HG03469 (cell line): Measurements from ENCODE around the gene CADPS2.
"Not testable (repeated sequence)": the region's sequence is repeated elsewhere in the genome, so short reads cannot be mapped to it uniquely, and the experiment has no call there.

Experiments used
- ATAC-seq: cut with Tn5 transposase; IDR thresholded peaks from one replicate; pipeline ENCODE4 v1.9.1; 2021; ENCODE audit warnings: mild to moderate bottlenecking, moderate library complexity, moderate number of reproducible peaks; ENCODE audit not compliant: unreplicated experiment

CADPS2 gene

DNA sequence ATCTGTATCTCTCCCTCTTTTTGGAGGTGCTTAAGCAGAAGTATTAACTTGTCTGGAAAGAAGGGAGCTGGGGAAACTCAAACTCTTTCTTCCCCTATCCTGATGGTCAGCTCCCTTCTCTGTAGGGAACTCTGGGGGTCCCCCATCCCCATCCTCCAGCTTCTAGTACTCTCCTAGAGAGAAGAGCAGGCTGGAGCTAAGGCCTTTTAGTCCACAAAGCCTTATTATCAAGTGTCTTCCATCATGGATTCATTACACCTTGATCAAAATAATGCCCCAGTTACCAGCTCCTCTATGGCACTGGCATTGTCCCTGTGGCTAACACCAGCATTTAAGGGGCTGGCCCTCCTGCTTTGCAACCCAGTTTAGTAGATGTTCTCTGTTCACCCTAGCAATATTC lies 35.7 kb downstream of the CADPS2 start:
- ATAC-seq: no peak

DNA sequence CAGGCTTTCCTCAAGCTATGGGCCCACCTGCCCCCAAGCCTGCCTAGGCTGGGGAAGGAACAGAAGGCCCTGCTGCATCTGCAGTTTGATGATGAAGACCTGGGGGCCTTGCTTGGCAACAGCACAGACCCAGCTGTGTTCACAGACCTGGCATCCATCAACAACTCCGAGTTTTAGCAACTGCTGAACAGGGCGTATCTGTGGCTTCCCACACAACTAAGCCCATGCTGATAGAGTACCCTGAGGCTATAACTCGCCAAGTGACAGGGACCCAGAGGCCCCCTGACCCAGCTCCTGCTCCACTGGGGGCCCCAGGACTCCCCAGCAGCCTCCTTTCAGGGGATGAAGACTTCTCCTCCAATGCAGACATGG lies 36.3 kb downstream of the CADPS2 start:
- ATAC-seq: no peak

DNA sequence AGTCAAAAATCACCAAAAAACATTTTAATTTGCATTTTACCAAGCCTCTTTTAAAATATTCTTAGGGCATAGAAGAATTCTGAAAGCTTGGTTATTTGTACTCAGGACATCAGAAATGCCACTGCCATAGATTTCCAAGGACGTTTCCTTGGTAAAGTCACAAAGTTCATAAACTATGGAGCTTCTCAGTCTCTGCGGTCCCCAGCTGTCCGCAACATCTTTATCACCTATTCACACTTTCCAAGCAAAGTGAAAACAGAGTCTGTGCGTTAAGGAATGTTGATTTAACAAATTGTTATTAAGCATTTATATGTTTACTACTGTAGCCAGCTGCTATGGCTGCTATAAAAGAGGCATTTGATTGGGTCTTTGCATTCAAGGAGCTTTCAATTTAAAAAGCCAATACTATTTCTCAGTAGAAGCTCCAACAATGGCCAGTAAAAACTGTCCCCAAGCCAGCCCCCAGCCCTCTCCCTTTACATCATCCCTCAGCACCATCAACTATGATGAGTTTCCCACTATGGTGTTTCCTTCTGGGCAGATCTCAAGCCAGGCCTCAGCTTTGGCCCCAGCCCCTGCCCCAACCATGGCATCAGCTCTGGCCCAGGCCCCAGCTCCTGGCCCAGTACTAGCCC lies 36.8 kb downstream of the CADPS2 start:
- no peak for ATAC-seq

DNA sequence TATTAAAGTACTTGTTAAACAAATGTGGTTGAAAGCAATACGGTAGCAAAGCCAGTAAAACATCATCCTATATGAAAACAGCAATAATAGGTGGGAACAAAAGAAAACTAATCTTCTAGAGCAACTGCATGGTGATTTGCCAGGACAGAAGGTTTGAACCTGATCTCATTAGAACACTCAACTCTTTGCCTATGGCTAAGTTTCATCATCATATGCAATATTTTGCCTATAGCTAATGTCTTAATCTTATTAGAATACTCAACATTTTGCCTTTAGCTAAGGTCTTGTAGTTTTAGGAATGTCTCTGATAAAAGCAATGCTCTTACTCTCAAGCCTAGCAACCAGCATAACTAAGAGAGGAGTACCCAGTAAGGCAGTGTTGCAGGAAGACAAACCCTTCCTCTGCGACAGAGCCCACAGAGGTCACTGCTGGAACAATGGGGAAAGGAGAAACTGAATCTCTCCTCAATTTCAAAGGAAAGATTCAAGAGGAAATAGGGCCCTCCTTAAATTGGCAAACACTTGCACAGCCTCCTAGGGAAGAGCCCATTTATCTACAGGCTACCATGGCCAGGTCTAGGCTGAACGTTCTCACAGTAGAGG lies 38.3 kb downstream of the CADPS2 start:
- ATAC-seq: no peak

DNA sequence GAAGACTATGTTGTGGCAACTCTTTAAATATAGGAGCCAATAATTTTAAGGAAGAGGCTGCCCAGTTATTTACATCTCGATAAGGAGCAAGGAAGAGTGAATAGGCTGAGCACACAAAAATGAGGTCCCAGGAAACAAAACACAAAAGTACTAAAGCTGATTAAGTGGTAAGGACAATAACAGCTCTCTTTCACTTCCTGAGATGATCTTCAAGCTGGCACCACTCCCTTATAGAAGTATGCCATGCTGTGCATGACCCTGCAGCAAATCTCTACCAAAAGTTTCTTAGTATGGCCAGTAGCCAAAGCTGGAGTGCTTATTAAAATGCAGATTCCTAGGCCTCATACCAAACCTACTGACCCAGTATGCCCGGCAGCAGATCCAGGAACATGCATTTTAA lies 39.7 kb downstream of the CADPS2 start:
- no peak for ATAC-seq

DNA sequence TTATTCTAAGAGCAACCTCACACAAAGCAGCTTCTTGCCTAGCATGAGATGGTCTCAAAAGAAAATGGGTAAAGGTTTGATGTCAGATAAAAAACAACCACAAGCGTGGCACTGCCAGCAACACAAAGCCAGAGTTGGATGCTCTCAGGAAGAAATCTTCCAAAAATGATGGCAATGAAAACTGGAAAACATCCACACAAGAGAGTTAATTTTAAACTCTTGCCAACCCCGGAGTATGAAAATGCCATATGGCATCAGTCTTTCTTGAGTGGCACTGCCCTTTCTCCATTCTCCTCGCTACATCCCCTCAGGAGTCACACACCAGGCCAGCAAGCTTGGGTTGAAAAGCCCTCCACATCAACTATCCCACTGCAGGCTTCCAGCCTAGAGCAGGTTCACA lies 41.0 kb downstream of the CADPS2 start:
- ATAC-seq: no peak

DNA sequence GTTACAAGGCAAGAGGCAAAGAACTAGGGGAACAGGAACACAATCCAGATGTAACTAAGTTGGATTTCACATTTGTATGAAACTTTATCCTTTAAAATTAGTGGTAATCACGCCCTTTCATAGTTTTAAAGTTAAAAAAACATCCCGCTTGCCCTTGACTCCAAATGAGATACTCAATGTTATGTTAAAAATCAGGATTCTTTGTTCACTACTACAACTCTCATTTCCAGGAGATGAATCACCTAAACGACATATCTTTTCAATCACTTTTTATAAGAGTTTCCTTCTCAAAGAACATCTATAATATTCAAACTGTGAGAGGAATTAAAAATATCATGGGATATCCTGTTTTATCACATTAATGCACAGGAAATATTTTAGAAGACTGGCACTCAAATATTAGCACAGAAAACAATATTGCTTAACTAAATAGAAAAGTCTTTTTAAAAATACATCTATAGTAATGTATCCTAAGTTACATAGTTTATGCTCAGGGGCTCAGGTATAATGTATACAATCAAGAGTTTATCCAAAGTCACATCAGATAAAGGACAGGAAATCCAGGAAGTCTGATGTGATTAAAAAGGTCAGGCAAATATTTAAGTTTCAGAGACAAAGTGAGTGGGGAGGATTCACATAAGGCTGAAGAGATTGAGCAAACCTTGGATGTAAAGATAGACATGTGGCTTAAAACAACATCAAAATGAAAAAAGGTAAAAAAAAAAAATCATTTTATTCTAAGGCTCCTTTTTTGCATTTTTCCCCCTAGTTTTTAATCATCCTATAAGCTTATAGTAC lies 41.9 kb downstream of the CADPS2 start:
- ATAC-seq: no peak

DNA sequence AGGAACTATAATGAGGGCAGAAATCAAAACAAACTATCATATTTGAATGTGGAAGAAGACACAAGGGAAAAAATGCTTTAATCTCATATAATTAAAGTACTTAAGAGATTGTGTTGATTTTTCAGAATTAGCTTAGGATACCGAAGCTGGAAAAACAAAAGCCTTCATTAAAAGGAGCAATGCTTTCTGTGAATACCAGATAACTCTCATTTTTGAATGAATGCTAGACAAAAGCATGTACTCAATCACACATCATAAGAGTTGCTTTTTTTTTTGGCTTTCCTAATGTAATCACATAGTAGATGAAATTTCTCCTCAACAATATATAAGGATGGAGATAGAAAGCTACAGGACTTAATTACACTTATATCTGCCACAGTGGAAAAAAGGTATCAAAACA lies 43.3 kb downstream of the CADPS2 start:
- no peak for ATAC-seq

DNA sequence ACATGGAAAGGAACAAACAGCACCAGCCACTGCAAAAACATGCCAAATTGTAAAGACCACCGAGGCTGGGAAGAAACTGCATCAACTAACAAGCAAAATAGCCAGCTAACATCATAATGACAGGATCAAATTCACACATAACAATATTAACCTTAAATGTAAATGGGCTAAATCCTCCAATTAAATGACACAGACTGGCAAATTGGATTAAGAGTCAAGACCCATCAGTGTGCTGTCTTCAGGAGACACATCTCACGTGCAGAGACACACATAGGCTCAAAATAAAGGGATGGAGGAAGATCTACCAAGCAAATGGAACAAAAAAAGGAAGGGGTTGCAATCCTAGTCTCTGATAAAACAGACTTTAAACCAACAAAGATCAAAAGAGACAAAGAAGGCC lies 50.0 kb downstream of the CADPS2 start:
- not testable (repeated sequence) for ATAC-seq

DNA sequence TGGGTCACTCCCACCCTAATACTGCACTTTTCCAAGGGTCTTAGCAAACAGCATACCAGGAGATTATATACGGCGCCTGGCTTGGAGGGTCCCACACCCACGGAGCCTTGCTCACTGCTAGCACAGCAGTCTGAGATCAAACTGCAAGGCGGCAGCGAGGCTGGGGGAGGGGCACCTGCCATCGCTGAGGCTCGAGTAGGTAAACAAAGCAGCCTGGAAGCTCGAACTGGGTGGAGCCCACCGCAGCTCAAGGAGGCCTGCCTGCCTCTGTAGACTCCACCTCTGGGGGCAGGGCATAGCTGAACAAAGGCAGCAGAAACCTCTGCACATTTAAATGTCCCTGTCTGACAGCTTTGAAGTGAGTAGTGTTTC lies 51.7 kb downstream of the CADPS2 start:
- not testable (repeated sequence) for ATAC-seq

DNA sequence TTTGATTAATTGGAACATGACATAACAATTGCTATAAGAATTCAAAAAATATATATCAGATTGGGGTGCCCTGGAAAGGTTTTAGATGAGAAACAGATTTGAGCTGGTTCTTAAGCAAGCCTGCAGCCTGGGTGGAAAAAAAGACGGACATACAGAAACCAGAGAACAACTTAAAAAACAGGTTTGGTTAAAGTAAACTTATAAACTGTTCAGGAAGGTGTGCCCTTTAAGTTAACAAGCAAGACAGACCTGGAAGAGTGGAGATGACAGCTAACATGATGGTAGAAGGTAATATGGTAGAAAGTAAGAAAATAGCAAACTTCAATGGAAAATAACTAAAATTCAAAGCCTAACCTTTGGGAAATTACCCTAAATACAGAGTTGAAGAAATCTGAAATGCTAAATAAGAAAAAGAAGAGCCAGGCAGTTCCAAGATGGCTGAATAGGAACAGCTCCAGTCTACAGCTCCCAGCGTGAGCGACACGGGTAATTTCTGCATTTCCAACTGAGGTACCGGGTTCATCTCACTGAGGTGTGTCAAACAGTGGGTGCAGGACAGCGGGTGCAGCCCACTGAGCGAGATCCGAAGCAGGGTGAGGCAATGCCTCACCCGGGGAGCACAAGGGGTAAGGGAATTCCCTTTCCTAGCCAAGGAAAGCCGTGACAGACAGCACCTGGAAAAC lies 52.2 kb downstream of the CADPS2 start:
- ATAC-seq: no peak

DNA sequence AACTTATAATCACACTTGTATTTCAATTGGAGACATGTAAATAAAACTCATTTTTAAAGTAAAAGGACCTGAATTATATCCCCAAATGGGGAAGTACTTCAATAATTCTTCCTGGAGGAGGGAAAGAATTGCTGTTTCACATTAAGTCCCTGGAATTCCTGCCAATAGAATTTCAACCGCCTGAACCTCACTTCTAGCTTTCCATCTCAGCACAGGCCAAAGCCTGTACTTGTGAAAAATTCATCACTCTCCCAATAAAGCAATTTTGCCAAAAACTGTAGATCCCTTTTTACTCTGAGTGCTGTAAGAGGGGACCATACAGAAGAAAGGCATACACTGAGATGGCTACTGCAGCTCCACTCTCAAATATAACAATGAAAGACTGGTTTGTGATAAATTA lies 54.8 kb downstream of the CADPS2 start:
- no peak for ATAC-seq

DNA sequence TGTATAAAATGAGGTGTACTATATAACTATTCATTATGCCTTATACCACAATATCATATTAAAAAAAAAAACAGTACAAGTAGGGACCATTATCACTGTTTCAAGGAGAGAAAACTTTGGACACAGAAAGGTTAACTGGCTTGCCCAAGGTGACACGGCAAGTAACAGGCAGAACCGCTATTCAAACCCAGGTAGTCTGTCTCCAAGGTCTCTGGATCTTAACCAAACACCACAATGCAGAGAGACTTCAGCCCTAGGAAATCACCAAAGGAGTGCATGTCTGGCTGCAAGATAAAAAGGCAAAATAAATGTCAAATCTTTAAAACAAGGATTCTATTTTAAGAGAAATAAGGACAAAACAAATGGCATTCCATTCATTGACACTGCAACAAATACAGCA lies 56.3 kb downstream of the CADPS2 start:
- no peak for ATAC-seq

DNA sequence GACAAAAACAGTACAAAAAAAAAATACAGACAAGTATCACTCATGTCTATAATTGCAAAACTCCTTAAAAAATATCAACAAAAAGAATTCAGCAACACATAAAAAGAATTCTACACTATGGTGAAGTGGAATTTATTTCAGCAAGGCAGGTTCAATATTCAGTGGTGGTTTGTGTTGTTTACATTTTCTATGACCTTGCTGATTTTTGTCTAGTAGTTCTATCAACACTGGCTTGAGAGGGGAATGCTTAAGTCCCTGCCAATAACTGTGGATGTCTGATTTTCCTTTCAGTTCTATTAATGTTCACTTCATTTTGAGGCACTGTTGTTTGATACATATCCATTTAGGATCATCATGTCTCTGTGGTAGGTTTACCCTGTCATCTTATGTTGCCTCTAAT lies 58.5 kb downstream of the CADPS2 start:
- no peak for ATAC-seq

DNA sequence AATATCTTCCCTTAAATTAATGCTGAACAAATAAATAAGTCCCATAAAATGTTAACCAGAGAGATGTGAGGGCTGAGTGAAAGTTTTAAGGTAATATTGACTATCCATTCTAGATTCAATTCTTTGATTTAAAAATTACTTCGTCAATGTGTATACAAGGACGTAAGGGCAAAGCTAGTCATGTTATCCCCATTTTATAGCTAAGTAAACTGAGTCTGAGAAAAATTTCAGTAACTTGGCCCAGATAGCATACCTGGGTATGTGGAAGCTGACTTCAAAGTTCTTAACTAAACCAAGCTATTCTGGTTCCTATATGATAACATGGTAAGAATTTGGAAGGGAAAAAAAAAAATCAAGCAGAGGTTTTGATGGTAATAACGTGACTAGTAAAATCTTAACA lies 72.4 kb downstream of the CADPS2 start:
- no peak for ATAC-seq

DNA sequence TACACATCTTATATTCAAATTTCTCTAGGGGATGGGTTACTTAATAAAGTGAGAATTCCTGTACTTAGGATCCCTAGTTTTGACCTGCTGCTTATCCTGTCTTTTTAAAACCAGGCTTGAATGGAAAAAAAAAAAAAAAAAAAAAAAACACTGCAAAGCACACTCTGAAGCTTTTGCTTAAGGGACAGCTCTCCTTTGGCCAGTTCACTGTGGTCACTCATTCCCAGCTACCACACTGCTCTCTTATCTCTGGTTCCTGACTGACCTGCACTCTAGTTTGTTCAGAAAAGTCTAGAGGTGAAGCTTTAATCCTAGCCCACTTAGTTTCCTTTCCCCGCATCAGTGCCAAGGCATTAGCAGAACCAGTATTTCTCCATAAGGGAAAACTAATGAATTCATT lies 82.4 kb downstream of the CADPS2 start:
- no peak for ATAC-seq

DNA sequence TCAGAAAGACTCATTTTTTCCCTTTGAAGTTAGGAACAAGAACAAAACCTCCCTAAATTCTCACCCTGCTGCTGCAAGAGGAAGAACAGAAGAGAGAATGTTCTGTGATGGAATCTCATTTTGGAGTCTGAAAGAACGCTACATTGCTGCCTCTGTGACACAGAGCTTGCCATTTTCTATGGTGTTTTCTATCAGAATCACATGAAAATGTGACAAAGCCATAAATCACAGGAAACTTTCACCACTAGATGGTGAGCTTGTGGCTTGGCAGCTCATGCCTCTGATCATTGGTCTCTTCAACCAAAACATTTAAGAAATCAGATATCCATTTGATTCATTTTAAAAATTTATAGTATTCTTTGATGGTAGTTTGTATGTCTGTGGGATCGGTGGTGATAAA lies 82.9 kb downstream of the CADPS2 start:
- peak; percentile 48 for ATAC-seq

DNA sequence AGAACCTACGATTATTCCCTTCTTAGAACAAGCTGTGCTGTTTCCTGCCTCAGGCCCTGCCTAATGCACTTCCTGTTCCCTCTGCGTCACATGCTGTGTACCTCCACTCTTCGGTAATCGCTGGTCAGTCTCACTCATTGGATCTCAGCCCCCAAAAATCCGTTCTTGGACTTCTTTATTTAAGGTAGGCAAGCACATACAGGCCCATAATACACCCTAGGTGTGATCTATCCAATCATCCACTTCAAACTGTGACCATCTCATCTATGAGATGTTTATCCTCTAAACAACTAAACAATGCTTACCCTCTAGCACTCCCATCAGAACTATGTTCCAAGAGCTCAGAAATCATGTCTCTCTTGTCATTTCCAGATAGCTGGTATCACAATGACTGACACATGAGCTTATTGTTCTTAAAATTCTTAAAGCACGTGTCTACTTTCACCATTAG lies 83.9 kb downstream of the CADPS2 start:
- ATAC-seq: no peak

DNA sequence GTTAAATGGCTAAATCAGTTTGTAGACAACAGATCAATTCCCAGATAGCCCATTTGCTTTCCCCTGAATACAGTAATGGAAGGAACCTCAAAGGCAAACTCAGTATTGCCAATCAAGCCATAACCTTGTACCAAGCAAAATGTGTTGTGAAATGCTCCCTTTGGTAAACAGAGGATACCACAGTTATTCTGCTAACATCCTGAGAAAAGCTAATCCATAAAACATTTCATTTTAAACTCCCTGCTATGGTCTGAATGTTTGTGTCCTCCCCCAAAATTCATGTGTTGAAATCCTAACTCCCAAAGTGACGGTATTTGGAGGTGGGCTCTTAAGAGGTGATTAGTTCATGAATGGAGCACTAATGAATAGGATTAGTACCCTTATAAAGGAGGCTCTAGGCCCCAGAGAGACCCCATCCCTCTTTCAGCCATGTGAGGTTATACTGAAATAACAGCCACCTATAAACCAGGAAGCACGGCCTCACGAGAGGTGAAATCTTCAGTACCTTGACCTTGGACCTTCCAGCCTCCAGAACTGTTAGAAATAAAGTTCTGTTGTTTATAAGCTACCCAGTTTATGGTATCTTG lies 94.2 kb downstream of the CADPS2 start:
- ATAC-seq: no peak

DNA sequence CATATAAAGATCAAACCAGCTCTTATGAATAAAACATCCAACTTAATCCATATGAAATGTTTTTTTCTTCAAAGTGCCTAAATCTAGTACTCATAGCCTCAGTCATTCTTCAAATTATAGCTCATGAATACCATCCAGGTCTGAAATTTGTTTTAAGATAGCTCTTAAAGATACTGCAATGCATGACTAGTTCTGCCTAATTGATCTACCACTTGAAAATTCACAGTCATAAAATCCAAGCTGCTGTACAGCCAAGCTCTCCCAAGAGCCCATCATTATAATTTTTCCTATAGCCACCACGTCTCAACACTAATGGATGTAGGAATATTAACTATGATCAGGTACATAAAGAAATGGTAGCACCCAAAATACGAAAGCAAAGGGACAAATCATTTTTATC lies 95.7 kb downstream of the CADPS2 start:
- ATAC-seq: no peak

DNA sequence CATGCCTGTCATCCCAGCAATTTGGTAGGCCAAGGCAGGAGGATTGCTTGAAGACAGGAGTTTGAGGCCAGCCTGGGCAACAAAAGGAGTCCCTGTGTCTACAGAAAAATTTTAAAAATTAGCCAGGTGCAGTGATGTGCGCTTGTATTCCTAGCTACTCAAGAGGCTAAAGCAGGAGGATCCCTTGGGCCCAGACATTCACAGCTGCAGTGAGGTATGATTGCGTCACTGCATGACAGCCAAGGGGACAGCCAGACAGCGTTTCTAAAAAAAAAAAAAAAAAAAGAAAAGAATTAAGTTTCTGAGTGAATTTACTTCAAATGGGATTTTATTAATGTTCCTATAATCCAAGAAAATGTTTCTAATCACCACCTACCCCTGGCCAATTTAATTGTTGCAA lies 96.1 kb downstream of the CADPS2 start:
- no peak for ATAC-seq
